CD4-positive, alpha-beta T cell treated with Interleukin-15 for 1 hour (primary cell): ENCODE data around the gene PLA2G4D.
A peak's percentile ranks its signal among the peaks of the same experiment; 100 is the strongest.

ENCODE experiments used
- DNase-seq: peaks from one replicate; pipeline ENCODE4 v3.0.0-alpha.2; 2020

PLA2G4D gene, protein sequence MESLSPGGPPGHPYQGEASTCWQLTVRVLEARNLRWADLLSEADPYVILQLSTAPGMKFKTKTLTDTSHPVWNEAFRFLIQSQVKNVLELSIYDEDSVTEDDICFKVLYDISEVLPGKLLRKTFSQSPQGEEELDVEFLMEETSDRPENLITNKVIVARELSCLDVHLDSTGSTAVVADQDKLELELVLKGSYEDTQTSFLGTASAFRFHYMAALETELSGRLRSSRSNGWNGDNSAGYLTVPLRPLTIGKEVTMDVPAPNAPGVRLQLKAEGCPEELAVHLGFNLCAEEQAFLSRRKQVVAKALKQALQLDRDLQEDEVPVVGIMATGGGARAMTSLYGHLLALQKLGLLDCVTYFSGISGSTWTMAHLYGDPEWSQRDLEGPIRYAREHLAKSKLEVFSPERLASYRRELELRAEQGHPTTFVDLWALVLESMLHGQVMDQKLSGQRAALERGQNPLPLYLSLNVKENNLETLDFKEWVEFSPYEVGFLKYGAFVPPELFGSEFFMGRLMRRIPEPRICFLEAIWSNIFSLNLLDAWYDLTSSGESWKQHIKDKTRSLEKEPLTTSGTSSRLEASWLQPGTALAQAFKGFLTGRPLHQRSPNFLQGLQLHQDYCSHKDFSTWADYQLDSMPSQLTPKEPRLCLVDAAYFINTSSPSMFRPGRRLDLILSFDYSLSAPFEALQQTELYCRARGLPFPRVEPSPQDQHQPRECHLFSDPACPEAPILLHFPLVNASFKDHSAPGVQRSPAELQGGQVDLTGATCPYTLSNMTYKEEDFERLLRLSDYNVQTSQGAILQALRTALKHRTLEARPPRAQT

GRCh38 chr15:42094512-42094963, at the start of gene PLA2G4D:
PLA2G4D (minus strand) TSS chr15:42094562; CDS start chr15:42094459, 103 bp downstream.
- no peak for DNase-seq

- DNase-seq = no peak
Observed at GRCh38 chr15:42143356-42143755, 49.0 kb upstream of the PLA2G4D start.

DNA sequence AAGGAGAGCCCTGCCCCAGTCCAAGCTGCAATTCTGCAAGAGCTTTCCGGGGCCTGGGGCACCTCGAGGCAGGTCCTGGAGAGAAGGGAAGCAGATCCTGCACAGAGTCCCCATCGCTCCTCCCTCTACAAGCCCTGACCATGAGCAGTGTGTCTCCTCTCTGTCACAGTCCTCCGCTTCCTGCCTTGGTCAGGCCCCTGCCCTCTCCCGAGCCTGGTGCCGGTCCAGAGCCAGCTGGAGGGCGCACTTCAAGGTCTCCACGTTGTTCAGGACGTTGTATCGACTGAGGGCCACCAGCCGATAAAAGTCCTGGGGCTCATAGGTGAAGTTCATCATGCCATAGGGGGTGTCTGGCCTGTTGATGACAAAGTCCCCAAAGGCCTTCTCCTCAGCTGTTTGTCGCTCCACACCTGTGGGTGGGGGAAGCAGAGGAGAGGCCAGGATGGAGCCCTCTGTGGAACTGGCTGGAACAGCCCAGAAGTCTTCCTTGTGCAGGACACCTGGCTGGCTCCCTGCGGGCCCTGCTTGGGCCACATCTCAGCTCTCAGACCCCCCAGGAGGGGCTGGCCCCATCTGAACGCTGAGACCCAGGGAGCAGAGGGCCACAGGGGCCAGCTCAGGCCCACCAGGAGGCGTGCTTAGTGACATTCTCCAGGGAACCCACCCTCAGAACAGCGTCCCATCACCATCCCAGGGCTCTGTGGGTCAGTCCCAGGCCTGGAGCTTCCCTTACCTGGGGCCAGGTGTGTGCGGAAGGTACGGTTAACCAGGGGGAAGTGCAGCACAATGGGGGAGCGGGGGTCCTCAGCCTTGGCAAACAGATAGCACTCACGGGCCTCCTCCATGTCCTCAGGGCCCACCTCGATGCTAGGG, 47.7 kb upstream of the PLA2G4D start:
- no peak for DNase-seq

DNA sequence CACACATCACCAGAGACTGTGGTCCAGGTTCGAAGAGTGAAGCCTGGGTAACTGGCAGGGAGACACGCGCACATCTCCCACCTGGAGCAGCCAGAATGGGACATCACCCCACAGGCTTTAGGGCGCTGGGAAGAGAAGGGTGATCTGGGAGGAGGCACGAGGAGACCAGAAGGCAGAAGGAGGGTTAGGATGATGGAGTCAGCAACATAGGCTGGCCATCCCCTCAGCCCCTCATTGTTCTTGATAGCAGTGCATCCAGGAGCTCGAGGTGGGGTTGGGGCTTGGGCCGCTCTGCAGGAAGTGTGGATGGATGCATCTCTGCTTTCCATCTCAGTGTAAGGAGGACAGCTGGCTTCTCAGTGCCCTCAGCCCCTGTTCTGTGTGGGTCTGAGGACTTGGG, 46.9 kb upstream of the PLA2G4D start:
- no peak for DNase-seq

DNA sequence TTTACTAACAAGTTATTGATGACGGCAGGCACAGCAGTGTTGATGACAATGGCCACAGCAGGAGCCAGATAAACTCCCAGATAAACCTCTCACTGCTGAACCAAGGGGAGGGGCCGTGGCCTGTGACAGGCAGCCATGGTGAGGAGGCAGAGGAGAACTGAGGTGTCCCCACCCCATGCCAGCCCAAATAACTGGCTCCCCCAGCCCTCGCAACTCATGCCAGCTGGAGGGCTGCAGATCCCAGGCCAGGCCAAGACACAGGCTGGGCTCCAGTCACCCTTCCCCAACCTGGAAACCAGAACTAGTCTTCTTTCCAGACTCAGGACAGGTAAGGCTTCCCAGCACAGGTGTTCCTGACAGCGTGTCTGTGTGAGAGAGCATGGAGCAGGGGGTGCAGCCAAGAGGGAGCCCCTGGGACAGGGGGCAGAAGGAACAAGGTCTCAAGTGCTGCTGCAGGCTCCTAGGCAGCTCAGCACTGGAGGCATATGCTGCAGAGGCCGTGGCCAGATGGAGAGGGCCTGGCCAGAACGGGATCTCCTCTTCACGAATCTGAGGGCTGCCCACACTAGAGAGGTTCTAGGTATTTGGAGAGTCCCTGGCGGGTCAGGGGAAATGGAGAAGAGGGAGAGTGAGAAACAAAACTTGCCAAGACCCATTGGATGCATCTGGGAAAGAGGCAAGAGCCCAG, 46.2 kb upstream of the PLA2G4D start:
- DNase-seq = no peak

DNA sequence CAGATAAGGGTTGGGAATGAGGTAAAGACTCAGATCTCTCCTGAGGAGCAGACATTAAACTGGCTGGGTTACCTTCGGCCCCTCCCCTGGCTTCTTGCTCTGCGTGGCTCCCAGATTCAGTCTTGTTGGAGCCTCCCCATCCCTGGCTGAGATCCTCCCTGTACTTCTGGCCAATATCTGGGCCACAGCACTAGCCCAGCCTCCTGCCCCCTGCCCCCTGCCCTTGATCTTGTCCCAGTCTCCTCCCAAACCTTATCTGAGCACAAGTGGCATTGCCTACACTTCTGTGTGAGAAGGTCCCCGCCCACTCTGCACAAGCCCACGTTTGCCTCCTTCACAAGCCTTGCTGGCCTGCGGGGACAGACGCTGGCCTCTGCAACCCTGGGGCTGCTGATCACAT, 45.2 kb upstream of the PLA2G4D start:
- DNase-seq = no peak

GRCh38 chr15:42138968-42139386, 44.6 kb upstream of the PLA2G4D start:
- DNase-seq = no peak

- DNase-seq = no peak
Observed at GRCh38 chr15:42138411-42138810, 44.0 kb upstream of the PLA2G4D start.

DNA sequence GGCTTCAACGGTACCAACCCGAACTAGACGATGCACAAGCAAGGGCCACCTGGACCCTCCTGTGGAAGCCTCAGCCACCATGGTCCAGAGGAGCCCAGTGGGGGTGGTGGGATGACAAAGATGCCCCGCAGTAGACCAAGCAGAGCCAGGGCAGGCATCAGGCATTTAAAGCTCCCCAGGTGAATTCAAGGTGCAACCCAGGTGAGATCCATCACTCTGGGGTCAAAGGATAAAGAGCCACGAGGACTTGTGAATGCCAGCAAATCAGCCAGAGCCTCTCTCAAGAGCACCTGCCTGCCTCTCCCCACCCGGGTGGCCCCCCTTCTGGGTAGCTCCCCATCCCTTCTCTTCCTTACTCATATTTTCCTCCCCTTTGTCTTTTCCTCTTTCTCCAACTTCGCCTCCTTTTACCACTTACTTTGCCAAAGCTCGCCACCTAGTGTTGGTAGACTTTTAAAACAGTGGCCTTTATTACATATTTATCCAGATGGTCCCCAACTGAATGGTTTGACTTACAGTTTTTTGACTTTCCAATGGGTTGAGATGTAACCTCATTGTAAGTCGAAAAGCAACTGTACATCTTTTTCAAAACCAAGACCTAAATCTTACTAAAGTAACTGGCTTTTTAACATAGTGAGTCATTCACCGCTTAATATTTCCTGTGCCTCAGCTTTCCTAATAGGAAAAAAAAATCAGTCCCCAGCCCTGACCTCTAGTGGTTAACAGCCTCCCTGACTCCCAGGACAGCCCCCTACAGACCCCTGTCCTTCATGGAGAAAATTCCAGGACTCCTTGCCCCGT, 43.3 kb upstream of the PLA2G4D start:
- no peak for DNase-seq

DNA sequence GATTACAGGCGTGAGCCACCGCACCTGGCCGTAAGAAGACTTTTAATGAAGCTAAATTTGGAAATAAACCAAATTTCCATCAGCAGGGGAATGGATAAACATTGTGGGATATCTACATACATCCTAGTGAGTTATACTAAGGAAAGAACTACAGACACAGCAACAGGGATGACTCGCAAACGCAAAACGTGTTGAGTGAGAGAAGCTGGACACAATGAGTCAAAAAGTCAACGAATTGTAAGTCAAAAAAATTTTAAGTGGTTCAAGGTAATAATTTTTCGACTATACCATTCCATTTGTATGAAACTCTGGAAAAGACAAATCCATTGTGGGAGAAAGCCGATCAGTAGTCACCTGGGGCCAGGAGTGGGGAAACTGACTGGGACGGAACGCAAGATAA, 42.2 kb upstream of the PLA2G4D start:
- DNase-seq = no peak

DNA sequence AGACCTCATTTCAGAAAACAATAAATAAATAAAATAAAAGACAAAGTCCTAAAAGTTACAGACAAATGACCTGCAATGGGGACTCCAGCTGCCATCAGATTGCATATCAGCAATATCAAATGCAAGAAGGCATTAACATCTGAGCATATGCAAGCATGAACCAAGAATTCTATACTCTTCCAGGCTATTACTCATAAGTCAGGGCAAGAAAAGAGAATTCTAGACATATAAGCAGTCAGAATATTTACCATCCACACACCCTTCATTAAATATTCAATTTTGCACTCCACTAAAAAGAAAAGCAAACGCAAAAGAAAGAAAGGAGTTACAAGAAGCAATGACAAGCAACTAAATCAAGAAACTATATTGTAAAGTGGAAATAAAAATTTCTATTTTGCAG, 41.0 kb upstream of the PLA2G4D start:
- no peak for DNase-seq

DNA sequence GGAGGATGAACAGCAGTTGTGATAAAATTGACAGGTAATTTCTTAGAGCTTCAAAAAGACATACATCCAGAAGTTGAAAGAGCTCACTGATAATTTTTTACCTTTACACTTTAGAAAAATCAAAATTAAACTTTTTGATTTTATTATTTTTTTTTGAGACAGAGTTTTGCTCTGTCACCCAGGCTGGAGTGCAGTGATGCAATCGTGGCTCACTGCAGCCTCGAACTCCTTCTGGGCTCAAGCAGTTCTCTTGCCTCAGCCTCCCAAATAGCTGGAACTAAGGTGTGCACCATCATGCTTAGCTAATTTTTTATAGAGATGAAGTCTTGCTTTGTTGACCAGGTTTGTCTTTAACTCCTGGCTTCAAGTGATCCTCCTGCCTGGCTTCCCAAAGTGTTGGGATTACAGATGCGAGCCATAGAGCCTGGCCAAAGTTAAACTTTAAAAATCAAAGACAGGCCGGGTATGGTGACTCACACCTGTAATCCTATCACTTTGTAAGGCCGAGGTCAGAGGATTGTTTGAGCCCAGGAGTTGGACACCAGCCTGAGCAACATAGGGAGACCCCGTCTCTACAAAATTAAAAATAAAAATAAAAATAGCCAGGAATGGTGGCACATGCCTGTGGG, 40.4 kb upstream of the PLA2G4D start:
- DNase-seq = no peak

DNA sequence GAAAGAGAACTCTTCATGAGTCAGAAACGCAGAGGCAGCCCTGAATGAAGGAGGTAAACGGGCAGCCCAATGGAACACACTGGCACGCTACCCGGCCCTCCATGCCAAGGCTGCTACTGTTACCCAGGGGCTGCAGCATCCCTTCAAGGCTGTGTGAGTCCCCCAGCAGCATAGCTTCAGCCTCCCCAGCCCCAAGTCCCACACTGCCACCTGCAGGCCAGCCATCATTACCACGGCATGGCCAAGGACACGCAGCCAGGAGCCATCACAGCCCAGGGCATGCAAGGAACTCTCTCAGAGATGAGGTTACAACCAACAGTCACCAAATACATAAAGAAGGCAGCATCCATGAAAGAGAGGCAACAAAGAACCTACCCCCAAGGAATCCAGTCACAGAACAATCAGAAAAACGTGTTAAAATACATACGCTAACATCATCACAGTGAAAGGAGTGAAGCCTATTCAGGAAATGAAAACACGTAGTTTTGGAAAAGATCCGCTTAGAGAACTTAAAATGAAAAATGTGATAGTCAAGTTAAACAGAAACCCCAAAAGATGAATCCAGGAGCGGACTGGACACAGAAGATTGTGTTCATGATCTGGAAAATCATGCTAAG, 39.6 kb upstream of the PLA2G4D start:
- DNase-seq = peak; percentile 46

DNA sequence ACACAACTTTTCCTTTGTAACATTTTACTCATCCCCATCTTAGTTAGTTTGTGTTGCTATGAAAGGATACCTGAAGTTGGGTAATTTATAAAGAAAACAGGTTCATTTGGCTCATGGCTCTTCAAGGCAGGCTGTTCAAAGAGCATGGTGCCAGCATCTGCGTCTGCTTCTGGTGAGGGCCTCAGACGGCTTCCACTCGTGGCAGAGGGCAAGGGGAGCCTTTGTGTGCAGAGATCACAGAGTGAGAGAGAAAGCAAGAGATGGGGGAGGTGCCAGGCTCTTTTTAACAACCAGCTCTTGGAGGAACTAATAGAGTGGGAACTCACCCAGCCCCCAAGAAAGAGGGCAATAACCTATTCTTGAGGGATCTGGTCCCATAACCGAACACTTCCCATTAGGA, 39.0 kb upstream of the PLA2G4D start:
- no peak for DNase-seq

- no peak for DNase-seq
Observed at GRCh38 chr15:42131826-42132806, 37.8 kb upstream of the PLA2G4D start.

GRCh38 chr15:42131006-42131405, 36.6 kb upstream of the PLA2G4D start:
- DNase-seq = no peak

- DNase-seq = no peak
Observed at GRCh38 chr15:42130246-42130986, 36.1 kb upstream of the PLA2G4D start.

DNA sequence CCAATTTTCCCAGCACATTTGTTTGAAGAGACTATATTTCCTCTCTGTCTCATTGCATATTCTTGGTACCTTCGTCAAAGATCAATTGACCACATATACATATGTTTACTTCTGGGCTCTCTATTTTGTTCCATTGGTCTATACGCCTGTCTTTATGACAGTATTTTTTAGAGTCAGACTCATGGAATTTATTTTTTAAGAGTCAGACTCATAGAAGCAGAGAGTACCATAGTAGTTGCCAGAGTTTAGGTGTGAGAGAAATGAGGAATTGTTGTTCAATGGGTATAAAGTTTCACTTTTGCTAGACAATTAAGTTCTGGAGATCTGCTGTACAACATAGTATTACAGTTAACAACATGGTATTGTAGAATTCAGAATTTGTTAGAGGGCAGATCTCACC, 35.0 kb upstream of the PLA2G4D start:
- DNase-seq = no peak

DNA sequence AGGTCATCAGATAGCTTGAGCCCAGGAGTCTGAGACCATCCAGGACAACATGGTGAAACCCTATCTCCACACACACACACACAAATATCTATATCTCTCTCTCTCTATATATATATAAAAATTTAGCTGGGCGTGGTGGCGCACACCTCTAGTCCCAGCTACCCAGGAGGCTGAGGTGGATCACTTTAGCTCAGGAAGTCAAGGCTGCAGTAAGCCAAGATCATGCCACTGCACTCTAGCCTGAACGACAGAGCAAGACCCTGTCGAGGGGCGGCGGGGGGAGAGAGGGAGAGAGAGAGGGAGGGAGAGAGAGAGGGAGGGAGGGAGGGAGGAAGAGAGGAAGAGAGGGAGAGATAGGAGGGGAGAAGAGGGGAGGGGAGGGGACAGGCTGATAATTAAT, 34.1 kb upstream of the PLA2G4D start:
- DNase-seq = no peak
